GM12865 (cell line): Measurements from ENCODE around the gene CNGB1.
A peak's percentile ranks its signal among the peaks of the same experiment; 100 is the strongest.

ENCODE experiments used
- DNase-seq: peaks from one replicate; pipeline ENCODE4 v3.0.0; 2010; ENCODE audit warnings: low read depth
- H3K4me3 ChIP-seq: 2 replicates; pipeline ENCODE4 v1.5.1; 2011; ENCODE audit warnings: mild to moderate bottlenecking, low read depth, low read length, control low read depth
- CTCF ChIP-seq: IDR thresholded peaks from 2 replicates; pipeline ENCODE4 v1.5.1; 2011; ENCODE audit warnings: low read length, control low read depth, low read depth, inconsistent platforms; ENCODE audit not compliant: insufficient read depth; ENCODE audit errors: missing control alignments

The CNGB1 gene

GRCh38 chr16:57977418-57978069 lies 6.6 kb upstream of the CNGB1 start:
- H3K4me3 ChIP-seq = no peak overlapping the region
- DNase-seq = no peak
- TF ChIP-seq CTCF = peak; percentile 19

GRCh38 chr16:57976331-57976796 lies 5.4 kb upstream of the CNGB1 start:
- no peak for TF ChIP-seq CTCF
- no peak for DNase-seq
- no peak overlapping the region for H3K4me3 ChIP-seq

- TF ChIP-seq CTCF = no peak
- no peak overlapping the region for H3K4me3 ChIP-seq
- no peak for DNase-seq
Observed at GRCh38 chr16:57972306-57972705, 1.4 kb upstream of the CNGB1 start.

GRCh38 chr16:57971848-57972247 lies 920 bp upstream of the CNGB1 start:
- TF ChIP-seq CTCF = no peak
- DNase-seq = no peak
- H3K4me3 ChIP-seq = no peak overlapping the region

GRCh38 chr16:57970319-57970718 lies 609 bp downstream of the CNGB1 start:
- H3K4me3 ChIP-seq = no peak overlapping the region
- no peak for TF ChIP-seq CTCF
- no peak for DNase-seq

GRCh38 chr16:57969451-57970123 lies 1.3 kb downstream of the CNGB1 start:
- no peak for DNase-seq
- TF ChIP-seq CTCF = no peak
- no peak overlapping the region for H3K4me3 ChIP-seq
